SK-N-MC (cell line): ENCODE results near the gene SLC16A4.

Experiments used
- EZH2 ChIP-seq: fragments of 200-600 bp; sonication (generic); IDR thresholded peaks from one replicate; pipeline ENCODE4 v1.6.1; 2017; ENCODE audit warnings: antibody characterized with exemption
- POLR2AphosphoS5 ChIP-seq: IDR thresholded peaks from 2 replicates; pipeline ENCODE4 v1.6.1; 2012; ENCODE audit warnings: mild to moderate bottlenecking, low read depth, low read length, borderline replicate concordance

DNA sequence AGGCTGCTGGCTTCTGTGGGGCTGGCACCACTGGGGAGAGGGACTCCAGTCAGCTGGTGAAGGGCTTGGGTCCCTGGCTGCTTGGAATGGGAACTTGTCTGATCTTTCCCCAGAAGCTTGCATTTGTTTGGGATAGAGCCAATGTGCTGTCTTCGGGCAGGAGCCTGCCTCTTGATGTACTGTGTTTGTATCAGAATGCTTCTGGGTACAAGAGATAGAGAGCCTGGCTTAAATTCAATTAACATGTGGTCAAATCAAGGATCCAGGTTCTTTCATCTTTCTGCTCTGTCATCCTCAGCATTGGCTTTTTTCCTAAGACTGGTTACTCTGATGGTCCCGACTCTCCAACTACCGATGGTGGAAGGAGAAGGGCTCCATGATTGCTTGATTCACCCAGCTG is 44.1 kb upstream of the SLC16A4 start:
- TF ChIP-seq POLR2AphosphoS5 (no peak), EZH2 (no peak)
